ENCODE data around the gene FRMD1.

Gene FRMD1

DNA sequence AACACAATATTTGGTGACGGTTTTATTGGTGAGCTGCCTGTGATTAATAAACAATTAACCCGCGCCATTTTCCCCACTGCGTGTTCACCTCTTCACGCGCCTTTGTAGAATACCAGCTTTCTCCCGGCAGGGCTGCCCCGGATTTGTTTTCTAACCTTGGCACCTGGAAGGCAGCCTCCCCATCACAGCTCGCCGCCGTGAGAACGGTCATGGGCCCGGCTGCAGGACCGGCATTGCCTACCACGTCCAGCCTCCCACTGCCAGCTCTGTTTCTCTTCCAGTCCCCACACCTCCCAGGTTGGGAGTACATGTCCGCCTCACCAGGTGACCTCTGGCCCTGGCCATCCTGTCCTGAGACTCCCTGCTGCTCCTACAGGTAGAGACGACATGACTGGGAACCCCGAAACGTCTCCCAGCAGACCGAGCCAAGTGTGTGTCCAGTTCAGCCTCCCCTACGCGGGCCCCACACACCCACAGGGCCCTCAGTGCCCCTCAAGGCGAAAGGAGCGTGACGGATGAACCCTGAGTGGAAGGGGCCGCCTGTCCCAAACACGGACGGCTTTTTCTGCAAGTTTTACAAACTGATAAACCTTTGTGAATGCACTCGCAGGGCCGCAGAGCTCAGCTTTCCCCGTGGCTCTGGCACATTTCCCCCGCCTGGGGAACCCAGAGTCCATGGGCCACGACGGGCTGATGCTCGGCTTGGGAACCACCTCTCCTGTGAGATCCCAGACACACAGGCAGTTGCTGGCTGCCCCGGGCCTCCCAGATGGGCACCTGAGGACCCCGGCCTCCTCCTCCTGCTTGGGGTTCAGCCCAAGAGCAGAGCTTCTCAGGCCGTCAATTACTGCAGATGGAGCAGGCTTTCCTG is 25.7 kb downstream of the FRMD1 start:
- DNase-seq = no peak

DNA sequence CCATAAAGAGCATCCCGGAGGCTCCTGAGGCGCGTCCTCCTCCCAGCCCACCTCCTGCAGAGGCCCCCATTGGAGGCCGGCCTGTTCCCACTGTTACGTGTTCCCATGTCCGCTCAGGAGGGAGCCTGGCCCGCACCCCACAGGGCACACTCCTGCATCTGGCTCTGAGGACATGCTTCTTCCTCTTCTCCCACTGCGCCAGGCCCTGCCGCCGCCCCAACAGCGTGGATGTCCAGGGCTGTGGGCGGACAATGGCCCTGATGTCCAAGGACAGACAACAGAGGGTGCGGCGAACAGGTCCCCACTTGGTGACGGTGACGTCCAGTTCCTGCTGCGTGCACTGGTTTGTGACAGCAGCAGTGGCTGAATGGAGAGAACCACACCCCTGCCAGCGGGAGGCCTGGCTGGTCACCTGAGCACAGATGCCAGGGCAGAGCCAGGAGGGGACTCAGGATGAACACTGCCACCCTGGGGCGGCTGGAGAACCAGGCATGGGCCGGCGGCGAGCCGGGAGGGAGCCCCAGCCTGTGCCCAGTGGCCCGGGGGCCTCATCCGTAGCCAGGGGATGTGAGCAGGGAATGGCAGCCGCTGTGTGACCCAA is 26.6 kb downstream of the FRMD1 start:
- no peak for DNase-seq

DNA sequence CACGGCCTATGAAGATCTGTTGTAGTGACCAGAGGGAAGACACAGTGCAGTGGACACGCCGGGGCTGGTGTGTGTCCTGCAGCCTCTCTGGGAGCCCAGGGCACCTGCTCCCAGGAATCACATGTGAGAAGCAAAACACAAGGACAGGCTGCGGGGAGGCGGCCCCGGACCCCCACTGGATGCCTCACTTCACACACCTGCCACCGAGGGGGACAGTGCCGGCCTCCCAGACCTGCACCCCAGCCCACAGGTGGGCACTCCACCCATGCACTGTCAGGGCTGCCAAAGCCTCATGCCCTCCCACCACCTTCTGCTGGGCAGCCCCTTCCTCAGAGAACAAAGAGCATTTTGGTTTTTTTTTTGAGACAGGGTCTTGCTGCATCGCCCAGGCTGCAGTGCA is 27.4 kb downstream of the FRMD1 start:
- DNase-seq = no peak

DNA sequence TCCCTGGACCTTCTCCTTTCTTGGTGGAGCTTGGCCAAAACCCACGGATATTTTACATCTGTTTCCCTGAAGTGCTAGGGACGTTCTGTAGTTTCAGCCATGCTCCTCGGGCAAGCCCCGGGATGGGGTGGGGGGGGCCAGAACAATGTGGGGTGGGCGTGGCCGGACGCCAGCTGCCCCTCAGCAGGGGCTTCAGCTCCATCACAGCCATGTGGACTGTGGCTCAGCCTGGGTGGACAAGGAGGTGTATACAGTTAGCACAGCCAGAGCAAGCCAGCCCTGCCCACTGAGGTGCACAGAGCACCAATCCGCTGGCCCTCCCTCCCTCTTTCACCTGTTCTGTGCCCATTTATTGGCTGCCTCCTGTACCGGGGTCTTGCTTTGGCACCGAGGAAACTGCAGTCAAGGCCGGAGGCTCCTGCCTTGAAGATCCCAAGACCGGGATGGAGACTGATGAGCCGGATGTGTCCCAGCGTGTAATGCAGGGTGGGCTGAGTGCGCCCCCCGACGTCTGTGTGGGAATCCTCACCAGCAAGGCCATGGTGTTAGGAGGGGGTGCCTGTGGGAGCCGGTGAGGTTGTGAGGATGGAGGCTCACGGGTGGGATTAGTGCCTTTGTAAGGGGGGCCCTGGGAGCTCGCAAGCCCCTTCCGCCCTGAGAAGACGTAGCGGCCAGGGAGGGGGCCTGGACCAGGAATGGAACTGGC is 28.0 kb downstream of the FRMD1 start:
- no peak for DNase-seq

DNA sequence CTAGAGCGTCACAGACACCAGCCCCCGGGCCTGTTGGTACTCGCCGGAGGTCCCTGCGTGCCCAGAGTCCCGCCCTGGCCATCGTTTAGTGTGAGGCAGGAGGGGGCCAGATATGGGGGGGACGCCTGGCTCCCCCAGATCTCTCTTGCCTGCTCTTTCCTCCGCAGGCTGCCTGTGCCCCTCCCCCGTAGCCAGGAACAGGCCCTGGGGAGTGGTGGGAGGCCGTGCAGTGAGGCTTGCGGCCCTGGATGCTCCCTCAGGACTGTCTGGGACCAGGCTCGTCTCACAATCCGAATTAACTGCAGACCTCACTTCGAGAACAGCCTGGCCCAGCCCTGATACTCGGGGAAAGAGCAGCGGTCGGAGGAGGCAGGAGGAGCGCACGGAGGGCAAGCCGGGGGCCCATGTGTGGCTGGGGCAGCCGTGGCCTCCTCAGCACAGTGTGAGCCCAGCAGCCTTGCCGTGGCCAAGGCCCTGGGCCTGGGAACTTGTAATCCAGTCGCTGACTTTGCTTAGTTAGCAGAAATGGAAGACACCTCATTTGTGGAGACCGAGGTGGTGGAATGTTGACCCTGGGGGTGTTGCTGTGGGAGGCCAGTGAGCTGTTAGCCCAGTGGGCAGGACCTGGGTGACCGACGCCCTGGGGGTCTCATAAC is 28.7 kb downstream of the FRMD1 start:
- no peak for DNase-seq

DNA sequence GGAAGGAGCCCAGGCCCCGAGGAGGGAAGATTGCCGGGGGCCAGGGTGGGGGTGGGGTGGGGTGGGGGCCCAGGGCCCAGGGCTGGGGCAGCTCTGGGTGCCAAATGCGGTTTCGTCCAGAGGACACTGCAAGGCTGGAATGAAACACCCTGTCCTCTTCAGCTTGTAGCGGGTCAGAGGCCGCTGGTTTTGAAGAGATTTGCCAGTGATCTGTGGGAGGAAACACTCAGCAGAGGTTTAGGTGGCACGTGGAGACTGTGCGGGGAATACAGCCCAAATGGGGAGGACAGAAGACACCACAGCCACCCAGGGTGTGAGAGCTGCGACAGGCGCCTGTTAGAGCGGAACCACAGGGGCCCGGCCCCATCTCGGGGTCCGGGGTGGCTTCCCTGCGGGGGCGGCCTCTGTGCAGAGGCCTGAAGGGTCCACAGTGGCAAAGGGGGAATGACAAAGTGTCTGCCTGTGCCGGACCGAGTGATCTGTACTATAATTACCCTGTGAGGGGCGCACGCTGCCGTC is 29.2 kb downstream of the FRMD1 start:
- DNase-seq = no peak

DNA sequence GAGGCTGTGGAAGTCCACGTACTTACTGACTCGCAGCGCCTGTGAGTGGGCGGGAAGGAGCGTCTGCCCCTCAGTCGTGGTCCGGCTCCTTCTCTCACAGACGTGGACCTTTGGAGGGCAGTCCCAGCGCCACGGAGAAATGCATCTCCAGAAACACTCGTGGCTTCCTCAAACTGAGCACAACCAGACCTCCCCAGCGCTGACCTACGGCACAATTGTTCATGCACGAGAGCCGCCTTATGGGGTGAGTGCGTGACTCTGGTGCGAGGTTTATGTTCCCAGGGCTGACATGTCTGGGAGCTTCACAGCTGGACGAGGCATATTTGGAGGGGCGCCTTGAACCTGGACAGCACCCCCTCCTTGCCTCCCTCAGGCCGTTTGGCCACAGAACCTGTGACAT is 29.7 kb downstream of the FRMD1 start:
- no peak for DNase-seq

DNA sequence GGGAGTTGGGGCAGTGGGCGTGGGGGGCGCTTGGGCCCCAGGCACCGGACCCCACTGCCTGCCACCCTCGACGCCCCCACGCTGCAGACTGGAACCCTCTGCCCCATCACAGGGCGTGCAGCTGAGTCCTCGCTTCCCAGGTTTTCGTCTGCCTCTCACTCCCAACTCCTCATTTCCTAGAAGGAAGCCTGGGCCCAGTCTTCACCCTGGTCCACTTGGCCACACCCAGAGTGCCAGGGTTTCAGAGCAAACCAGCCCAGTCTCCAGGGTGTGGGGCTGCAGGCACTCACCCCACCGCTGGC is 30.3 kb downstream of the FRMD1 start:
- DNase-seq = no peak

DNA sequence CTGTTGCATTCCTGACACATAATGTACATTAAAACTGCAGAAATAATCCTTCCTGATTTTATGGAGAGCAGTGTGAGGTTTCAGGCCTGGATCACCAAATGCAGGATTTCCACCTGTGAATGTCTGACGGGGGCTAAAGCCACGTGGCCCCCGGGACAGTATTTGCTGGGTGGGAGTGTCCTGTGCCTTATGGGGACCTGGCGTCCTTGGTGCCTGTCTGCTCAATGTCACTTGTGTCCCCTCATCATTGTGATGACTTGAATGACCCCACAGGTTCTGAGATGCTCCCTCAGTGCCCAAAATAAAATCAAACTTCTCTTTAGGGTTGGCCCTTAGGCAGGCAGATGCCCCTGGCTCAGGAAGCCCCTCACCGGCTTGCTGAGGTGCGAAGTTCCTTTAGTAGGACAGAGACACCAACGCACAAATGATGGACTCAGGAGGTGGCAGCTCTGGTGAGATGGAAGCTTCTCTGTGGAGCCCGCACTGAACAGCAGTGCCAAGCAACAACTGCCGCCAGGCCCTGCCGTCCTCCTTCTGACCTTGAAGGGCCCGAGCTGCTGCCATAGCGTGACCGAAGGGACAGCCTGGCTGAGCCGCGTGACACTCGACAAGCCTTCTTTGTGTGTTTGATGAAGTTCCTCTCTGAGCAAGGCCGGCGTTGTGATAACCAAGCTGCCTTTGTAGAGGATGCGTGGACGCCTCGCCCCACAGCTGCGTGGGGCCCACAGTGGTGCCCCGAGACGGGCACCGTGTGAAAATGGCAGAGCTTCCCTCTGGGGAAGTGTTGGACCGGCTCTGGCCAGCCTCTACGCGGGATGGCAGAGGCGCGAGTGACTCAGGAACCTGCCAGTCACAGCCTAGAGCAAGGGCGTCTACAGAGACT is 30.9 kb downstream of the FRMD1 start:
- no peak for DNase-seq

DNA sequence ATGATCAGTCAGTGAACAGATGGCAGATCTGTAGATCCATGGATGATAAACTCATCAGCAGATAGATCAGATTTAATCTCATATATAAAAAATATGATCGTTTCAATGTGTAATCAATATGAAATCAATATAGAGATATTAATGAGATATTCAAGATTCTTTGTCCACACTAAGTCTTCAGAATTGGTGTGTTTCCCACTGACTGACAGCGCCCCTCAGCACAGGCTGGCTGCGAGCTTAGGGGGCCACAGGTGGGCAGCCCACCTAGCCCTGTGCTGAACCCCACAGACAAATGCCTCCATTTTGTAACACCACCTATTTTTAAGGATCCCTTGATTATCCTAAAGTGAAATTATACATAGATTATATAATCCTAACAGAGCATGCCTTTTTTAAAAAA is 32.3 kb downstream of the FRMD1 start:
- DNase-seq = no peak

DNA sequence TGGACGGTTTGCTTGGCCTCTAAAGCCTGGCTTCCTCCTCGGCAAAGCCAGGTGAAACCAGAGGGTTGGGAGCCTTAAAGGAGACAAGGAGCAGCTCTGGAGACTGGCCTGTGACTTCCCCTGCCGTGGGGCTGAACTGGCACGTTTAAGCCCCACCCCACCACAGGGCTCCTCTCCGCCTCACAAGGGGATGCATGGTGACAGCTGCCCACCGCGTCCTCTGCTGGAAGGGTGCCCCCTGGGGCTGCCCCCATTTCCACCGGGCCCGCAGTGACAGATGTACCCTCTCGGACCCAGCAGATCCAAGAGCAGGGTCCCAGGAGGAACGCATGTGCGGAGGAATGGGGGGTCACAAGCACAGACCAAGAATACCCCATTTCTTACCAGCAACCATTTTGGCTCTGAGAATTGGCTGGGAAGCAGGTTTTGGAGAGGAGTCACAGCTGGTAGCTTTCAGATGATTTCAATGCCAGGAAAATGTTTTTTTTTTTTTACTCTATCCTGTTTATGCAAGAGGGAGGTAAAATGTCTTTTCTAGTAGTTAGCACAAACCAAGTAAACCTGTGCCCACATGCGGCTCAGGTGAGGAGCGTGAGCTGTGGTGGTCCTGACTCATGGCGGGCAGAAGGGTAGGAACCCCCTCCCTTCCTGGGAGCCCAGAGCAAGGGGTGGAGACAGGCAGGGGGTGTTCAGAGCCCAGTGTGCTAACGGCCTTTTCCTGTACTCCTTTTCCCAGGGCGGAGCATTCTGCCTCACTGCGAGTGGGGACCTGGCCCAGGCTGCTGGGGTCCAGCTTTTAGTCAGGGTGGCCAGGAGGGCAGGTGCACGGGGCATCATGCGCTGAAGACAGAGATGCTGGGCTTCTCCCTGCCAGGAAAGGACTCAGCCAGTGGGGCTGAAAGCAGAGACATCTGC is 33.0 kb downstream of the FRMD1 start:
- no peak for DNase-seq

DNA sequence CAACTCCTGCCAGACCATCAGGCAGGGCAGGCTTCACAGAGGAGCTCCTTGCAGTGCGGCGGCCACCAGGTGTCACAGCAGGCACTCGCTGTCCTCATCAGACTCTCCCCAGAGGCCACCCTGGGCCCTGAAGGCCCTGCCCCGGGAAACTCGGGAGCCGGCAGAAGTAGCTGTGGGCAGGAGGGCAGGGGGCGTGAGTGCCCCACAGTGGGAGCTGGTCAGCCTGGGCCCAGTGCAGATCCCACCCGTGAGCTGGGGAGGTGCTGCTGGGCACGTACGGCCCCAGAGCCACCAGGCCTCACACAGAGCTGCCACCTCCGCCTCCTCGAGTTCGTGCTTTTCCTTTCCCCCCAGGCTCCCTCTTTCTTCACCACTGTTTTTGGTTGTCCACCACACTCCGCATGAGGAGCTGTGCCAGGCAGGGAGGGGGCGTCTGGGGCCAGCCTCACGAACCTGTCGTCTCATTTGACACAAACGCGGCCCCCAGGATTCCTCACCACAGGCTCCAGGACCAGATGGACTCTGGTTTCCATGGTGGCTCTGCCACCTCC is 33.8 kb downstream of the FRMD1 start:
- DNase-seq = no peak

DNA sequence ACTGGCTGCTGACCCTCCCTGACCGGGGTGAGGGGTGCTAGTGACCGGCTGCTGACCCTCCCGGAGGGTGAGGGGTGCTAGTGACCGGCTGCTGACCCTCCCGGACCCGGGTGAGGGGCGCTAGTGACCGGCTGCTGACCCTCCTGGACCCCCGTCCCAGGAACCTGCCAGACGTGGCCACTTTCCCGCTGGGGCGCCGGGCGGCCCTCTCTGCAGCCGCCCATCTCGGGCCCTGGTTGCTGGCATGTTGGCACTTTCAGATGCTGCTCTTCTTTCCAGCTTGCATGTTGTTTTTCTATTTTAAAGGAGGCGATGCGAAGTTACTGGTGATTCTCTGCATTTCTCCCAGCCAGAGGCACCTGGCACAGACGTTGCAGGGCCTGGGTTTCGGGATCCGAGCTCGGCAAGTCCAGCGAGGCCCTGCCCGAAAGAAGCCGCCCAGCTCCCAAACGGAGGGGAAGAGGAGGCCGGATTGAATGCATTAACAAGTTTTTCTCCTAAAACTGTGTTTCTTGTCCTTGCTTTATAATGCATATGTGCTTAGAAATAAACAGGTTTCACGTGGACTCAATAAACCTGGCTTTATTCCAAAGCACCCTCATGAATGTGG is 34.4 kb downstream of the FRMD1 start:
- DNase-seq = no peak

DNA sequence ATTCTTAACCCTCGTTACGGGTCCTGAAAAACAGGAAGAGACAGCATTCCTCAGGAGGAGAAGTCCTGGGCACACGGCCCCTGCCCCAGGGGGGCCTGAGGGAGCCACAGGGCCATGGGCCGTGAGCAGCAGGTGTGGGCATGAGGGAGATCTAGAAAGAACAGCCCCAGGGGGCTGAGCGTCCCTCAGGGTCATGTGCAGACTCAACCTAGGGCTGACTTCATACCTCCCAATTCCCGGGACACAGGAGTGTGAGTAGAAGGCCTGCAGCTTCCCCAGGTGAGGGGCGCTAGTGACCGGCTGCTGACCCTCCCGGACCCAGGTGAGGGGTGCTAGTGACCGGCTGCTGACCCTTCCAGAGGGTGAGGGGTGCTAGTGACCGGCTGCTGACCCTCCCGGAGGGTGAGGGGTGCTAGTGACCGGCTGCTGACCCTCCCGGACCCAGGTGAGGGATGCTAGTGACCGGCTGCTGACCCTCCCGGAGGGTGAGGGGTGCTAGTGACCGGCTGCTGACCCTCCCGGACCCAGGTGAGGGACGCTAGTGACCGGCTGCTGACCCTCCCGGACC is 35.1 kb downstream of the FRMD1 start:
- DNase-seq = no peak

DNA sequence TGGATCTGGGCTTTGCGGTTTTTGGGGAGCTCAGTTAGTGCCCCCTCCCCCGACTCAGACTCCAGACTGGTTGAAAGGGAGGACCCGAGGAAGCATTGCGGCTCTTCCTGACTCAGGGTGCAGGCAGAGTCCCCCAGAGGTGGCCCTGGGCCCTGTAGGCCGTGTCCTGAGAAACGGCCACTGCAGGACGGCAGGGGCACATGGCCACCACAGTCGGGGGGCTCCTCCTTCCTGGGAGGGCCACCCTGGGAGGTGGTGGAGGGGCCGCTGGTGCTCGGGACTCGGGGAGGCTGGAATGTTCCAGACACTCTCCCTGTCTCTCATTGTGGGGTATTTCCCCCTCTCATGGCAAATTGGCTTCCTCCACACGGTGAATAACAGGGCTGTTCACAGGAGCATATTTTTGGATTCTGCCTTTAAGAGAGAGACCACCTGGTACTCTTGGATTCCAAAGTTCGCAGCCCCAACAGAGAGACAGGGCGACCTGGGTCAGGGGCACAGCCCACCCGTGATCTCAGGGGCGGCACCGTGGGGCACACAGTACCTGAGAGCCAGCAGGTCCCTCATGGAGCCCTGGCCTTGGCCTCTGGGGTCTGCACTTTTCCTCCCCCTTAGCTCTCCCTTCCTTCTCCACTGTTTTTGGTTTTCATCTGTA is 35.7 kb downstream of the FRMD1 start:
- DNase-seq = no peak

DNA sequence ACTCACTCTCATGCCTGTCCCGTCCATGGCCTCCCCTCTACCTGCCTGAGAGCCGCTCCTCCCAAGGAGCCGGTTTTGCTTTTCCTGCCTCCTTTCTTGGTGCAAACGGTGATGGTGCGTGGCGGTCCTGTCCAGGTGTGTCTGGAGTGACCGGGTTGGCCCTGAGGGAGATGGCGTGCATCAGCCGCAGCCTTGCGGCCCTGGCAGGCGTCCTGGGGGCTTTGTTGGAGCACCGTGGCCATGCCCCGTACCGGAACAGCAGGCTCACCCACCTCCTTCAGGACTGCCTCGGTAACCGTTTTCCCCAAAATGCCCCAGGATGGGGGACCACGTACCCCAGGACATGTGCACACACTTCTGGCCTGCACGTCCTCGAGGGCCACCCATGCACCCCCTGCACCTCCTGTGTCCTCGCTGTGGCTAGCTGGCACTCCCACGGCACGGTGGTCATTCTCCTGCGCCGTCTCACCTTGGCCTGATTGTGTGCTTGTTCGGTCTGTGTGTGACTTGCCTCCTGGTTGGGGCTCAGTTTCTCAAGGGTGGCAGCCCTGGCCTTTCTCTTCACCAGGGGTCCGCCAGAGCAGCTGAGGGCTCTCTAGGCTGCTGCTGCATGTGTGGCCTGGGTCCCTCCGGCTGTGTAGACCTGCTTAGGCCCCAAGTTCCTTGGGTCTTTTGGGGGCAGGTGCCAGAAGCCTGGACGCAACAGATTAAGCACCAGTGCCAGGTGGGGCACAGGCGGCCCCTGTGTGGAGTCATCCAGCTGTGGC is 36.4 kb downstream of the FRMD1 start:
- DNase-seq = no peak

DNA sequence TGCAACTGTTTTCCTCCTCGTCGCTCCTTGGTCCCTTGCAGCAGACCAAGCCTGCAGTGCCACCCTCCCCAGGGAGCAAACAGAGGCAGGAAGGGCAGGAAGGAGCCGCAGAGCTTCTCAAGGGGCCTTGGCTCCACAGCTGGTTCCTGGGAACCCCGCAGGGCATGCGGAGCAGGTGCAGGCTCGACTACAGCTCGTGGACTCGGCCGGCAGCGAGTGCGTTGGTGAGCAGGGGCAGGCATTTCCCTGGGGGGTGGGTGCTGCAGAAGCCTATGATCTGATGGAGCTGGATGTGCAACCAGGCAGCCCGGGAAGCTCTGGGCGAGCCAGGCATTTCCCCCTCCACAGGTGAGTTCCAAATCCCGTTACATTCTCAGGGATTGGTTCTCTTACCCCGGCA is 37.1 kb downstream of the FRMD1 start:
- DNase-seq = no peak

DNA sequence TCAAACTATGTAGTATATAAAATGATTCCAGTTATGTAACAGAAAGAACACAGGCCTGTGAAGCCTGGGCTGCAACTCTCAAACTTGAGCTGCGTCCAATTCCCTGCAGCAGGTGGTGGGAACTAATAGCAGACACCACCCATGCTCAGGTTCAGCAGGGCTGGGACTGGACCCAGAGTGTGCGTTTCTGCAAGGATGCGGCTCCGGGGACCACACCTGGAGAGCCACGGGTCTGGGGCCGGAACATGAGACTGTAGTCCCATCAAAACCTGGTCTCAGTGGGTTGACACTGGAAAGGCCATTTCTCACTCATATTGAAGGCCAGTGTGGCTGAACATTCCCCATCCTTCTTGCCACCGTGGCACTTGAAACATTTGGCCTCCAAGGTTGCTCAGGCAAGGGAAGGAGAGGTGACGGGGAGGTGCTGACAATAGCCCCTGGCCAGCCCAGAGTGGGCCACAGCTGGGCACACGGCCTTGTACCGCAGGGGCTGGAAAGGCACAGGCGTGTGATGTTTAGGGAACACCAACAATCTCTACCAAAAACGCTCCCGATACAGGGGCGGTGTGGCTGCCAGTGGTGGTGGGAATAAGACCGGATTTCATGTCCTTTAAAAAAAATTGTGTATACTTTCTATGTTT is 38.0 kb downstream of the FRMD1 start:
- DNase-seq = no peak

Data from kidney glomerular epithelial cell (primary cell).